PC-3 (cell line): Measurements from ENCODE around the gene TSPAN13.
"Not testable (repeated sequence)": the region's sequence is repeated elsewhere in the genome, so short reads cannot be mapped to it uniquely, and the experiment has no call there.

Experiments used
- EZH2 ChIP-seq: fragments of 300-600 bp; sonication (generic); IDR thresholded peaks from one replicate; pipeline ENCODE4 v1.6.1; 2017; ENCODE audit warnings: antibody characterized with exemption, mild to moderate bottlenecking, low read length; ENCODE audit not compliant: unreplicated experiment
- EZH2phosphoT487 ChIP-seq: fragments of 300-600 bp; sonication (generic); IDR thresholded peaks from 2 replicates; pipeline ENCODE4 v1.6.1; 2018; ENCODE audit warnings: mild to moderate bottlenecking, antibody characterized with exemption, low read length, borderline replicate concordance
- TF ChIP-seq, protein P1 (sequence below): fragments of 300-600 bp; sonication (generic); conservative IDR thresholded peaks from 2 replicates; pipeline ENCODE4 v1.5.1; 2017; ENCODE audit warnings: antibody characterized with exemption, low read depth, mild to moderate bottlenecking, low read length

DNA sequence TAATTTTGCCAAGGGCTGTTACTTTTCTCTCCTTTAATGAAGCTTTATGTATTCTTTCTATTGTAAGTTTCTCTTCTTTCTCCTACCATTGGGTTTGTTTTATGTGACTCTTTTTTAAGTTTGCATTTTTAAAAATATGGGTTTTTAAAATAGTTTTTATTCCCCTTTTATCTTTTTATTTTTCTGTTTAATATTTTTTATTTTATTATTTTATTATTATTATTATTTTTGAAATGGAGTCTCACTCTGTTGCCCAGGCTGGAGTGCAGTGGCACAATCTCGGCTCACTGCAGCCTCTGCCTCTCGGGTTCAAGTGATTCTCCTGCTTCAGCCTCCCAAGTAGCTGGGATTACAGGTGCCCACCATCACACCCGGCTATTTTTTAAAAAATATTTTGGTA lies 16.4 kb downstream of the TSPAN13 start:
- TF ChIP-seq EZH2phosphoT487, EZH2: not testable (repeated sequence)
- TF ChIP-seq, protein P1, sequence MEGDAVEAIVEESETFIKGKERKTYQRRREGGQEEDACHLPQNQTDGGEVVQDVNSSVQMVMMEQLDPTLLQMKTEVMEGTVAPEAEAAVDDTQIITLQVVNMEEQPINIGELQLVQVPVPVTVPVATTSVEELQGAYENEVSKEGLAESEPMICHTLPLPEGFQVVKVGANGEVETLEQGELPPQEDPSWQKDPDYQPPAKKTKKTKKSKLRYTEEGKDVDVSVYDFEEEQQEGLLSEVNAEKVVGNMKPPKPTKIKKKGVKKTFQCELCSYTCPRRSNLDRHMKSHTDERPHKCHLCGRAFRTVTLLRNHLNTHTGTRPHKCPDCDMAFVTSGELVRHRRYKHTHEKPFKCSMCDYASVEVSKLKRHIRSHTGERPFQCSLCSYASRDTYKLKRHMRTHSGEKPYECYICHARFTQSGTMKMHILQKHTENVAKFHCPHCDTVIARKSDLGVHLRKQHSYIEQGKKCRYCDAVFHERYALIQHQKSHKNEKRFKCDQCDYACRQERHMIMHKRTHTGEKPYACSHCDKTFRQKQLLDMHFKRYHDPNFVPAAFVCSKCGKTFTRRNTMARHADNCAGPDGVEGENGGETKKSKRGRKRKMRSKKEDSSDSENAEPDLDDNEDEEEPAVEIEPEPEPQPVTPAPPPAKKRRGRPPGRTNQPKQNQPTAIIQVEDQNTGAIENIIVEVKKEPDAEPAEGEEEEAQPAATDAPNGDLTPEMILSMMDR = not testable (repeated sequence)
